ENCODE results near the gene THAP2. TPM values are rescaled to one million over a fixed set of nuclear protein-coding genes. Genes with fewer than 3 reads are reported as not detected.

The THAP2 gene
- total and polyA plus RNA-seq, 2 experiments from 2014 or later = 4.7 to 16.5 TPM

DNA sequence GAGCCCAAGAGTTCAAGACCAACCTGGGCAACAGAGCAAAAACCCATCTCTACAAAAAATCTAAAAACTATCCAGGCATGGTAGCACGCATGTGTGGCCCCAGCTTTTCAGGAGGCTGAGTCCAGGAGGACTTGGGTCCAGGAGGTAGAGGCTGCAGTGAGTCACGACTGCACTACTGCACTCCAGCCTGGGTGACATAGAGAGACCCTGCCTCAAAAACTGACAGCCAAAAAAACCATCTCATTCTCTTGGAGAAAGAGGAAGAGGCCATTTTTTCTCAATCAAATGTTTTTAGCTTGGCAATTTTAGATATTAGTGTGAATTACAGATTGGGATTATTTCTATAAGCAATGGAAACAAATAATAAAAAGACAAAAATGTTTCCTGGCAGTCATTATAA is 38.6 kb upstream of the THAP2 start:
- H2AFZ ChIP-seq = no peak overlapping the region
- H3K4me1 ChIP-seq (ENCODE audit: insufficient read depth) = peaks cover 7% of the 10 kb centered on the region
- ATAC-seq = no peak
- no peaks in the 10 kb centered on the region for H3F3A ChIP-seq (replicated peaks; ENCODE audit: low read depth)
- no peak overlapping the region for H3K4me2 ChIP-seq
- no peaks in the 10 kb centered on the region for H4K20me1 ChIP-seq (replicated peaks; ENCODE audit: insufficient read depth)
- Mint-ChIP-seq H3K36me3 (ENCODE audit: low read depth) (peaks cover 75% of the 10 kb centered on the region), H3K27me3 (ENCODE audit: insufficient read depth, low read depth, poor library complexity) (no peaks in the 10 kb centered on the region), H3K4me1 (peaks cover 11% of the 10 kb centered on the region; the same call in 2 of the 3 replicates), H3K4me3 (no peak overlapping the region), H3K9me3 (no peaks in the 10 kb centered on the region), H3K27ac (no peak overlapping the region)
- H3K9me2 ChIP-seq (ENCODE audit: insufficient read depth) = no peaks in the 10 kb centered on the region
- DNase-seq (ENCODE audit: low spot score) = no peak
- no peak for TF ChIP-seq NANOG (IDR thresholded peaks at IDR 0.05; ENCODE audit: borderline replicate concordance)
- no peak for TF ChIP-seq ZNF331 (CRISPR knock-in tag; IDR thresholded peaks at IDR 0.05; ENCODE audit: low read depth)
- no peak for TF ChIP-seq STAT1 (IDR thresholded peaks at IDR 0.05; ENCODE audit: unreplicated experiment)
- TF ChIP-seq, protein P1, sequence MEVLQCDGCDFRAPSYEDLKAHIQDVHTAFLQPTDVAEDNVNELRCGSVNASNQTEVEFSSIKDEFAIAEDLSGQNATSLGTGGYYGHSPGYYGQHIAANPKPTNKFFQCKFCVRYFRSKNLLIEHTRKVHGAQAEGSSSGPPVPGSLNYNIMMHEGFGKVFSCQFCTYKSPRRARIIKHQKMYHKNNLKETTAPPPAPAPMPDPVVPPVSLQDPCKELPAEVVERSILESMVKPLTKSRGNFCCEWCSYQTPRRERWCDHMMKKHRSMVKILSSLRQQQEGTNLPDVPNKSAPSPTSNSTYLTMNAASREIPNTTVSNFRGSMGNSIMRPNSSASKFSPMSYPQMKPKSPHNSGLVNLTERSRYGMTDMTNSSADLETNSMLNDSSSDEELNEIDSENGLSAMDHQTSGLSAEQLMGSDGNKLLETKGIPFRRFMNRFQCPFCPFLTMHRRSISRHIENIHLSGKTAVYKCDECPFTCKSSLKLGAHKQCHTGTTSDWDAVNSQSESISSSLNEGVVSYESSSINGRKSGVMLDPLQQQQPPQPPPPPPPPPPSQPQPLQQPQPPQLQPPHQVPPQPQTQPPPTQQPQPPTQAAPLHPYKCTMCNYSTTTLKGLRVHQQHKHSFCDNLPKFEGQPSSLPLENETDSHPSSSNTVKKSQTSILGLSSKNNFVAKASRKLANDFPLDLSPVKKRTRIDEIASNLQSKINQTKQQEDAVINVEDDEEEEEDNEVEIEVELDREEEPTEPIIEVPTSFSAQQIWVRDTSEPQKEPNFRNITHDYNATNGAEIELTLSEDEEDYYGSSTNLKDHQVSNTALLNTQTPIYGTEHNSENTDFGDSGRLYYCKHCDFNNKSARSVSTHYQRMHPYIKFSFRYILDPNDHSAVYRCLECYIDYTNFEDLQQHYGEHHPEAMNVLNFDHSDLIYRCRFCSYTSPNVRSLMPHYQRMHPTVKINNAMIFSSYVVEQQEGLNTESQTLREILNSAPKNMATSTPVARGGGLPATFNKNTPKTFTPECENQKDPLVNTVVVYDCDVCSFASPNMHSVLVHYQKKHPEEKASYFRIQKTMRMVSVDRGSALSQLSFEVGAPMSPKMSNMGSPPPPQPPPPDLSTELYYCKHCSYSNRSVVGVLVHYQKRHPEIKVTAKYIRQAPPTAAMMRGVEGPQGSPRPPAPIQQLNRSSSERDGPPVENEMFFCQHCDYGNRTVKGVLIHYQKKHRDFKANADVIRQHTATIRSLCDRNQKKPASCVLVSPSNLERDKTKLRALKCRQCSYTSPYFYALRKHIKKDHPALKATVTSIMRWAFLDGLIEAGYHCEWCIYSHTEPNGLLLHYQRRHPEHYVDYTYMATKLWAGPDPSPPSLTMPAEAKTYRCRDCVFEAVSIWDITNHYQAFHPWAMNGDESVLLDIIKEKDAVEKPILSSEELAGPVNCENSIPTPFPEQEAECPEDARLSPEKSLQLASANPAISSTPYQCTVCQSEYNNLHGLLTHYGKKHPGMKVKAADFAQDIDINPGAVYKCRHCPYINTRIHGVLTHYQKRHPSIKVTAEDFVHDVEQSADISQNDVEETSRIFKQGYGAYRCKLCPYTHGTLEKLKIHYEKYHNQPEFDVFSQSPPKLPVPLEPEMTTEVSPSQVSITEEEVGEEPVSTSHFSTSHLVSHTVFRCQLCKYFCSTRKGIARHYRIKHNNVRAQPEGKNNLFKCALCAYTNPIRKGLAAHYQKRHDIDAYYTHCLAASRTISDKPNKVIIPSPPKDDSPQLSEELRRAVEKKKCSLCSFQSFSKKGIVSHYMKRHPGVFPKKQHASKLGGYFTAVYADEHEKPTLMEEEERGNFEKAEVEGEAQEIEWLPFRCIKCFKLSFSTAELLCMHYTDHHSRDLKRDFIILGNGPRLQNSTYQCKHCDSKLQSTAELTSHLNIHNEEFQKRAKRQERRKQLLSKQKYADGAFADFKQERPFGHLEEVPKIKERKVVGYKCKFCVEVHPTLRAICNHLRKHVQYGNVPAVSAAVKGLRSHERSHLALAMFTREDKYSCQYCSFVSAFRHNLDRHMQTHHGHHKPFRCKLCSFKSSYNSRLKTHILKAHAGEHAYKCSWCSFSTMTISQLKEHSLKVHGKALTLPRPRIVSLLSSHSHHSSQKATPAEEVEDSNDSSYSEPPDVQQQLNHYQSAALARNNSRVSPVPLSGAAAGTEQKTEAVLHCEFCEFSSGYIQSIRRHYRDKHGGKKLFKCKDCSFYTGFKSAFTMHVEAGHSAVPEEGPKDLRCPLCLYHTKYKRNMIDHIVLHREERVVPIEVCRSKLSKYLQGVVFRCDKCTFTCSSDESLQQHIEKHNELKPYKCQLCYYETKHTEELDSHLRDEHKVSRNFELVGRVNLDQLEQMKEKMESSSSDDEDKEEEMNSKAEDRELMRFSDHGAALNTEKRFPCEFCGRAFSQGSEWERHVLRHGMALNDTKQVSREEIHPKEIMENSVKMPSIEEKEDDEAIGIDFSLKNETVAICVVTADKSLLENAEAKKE (CRISPR knock-in tag; IDR thresholded peaks at IDR 0.05) = no peak
- peaks cover 50% of the 10 kb centered on the region for H3K36me3 ChIP-seq (ENCODE audit: insufficient read depth)
- no peaks in the 10 kb centered on the region for H3K79me2 ChIP-seq (replicated peaks; ENCODE audit: insufficient read depth)
- H3K27me3 ChIP-seq (ENCODE audit: insufficient read depth) = no peaks in the 10 kb centered on the region
- no peak overlapping the region for H3K27ac ChIP-seq (ENCODE audit: low read depth)
- no peak overlapping the region for H3K4me3 ChIP-seq

DNA sequence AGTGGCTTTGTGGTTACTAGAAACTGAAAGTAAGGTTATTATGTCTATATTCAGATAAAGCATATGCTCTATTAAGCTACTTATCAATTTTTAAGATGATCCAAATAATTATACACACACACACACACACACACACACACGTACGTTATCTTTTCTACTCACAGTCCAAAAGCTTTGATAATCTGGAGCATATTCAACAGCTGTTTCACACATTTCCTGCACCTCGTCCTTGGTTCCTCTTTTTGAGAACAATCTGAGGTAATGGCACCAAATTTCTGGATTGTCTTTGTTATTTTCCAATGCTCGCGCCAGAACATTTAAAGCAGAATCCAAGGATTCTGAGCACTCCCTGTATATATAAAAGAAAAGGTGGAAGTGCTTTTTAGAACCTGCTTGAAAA is 38.0 kb upstream of the THAP2 start:
- H3K4me1 Mint-ChIP-seq = peaks cover 5% of the 10 kb centered on the region; the same call in 2 of the 3 replicates
- Histone ChIP-seq H3K4me1 (ENCODE audit: insufficient read depth) (0 out of 2 replicates have a peak, but pooled peaks cover under 1% of the 10 kb centered on the region), H4K20me1 (replicated peaks; ENCODE audit: insufficient read depth) (no peaks in the 10 kb centered on the region), H3K27me3 (ENCODE audit: insufficient read depth) (no peaks in the 10 kb centered on the region), H3F3A (replicated peaks; ENCODE audit: low read depth) (no peaks in the 10 kb centered on the region), H3K36me3 (ENCODE audit: insufficient read depth) (peaks cover 56% of the 10 kb centered on the region), H3K79me2 (replicated peaks; ENCODE audit: insufficient read depth) (no peaks in the 10 kb centered on the region), H3K27ac (ENCODE audit: low read depth) (no peak overlapping the region), H3K9me2 (ENCODE audit: insufficient read depth) (no peaks in the 10 kb centered on the region), H3K4me2 (no peak overlapping the region), H2AFZ (no peak overlapping the region), H3K4me3 (no peak overlapping the region)
- ATAC-seq (no peak), DNase-seq (ENCODE audit: low spot score) (no peak)
- no peak overlapping the region for H3K27ac Mint-ChIP-seq
- no peak overlapping the region for H3K4me3 Mint-ChIP-seq
- H3K36me3 Mint-ChIP-seq (ENCODE audit: low read depth) = peaks cover 76% of the 10 kb centered on the region
- no peaks in the 10 kb centered on the region for H3K27me3 Mint-ChIP-seq (ENCODE audit: insufficient read depth, low read depth, poor library complexity)
- no peaks in the 10 kb centered on the region for H3K9me3 Mint-ChIP-seq
- TF ChIP-seq POLR2AphosphoS5 (IDR thresholded peaks at IDR 0.05; ENCODE audit: low read depth) (no peak), NANOG (IDR thresholded peaks at IDR 0.05; ENCODE audit: borderline replicate concordance) (no peak), STAT1 (IDR thresholded peaks at IDR 0.05; ENCODE audit: unreplicated experiment) (no peak), EZH2phosphoT487 (IDR thresholded peaks at IDR 0.05; ENCODE audit: unreplicated experiment) (no peak), CREB1 (CRISPR knock-in tag; IDR thresholded peaks at IDR 0.05; ENCODE audit: low read depth) (no peak), EZH2 (IDR thresholded peaks at IDR 0.05; ENCODE audit: low read depth, unreplicated experiment) (no peak)
- TF ChIP-seq, protein P2, sequence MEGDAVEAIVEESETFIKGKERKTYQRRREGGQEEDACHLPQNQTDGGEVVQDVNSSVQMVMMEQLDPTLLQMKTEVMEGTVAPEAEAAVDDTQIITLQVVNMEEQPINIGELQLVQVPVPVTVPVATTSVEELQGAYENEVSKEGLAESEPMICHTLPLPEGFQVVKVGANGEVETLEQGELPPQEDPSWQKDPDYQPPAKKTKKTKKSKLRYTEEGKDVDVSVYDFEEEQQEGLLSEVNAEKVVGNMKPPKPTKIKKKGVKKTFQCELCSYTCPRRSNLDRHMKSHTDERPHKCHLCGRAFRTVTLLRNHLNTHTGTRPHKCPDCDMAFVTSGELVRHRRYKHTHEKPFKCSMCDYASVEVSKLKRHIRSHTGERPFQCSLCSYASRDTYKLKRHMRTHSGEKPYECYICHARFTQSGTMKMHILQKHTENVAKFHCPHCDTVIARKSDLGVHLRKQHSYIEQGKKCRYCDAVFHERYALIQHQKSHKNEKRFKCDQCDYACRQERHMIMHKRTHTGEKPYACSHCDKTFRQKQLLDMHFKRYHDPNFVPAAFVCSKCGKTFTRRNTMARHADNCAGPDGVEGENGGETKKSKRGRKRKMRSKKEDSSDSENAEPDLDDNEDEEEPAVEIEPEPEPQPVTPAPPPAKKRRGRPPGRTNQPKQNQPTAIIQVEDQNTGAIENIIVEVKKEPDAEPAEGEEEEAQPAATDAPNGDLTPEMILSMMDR (conservative IDR thresholded peaks at IDR 0.05; ENCODE audit: low read depth in 2 of 2) = no peak

Measured in GM23338 (cell line).